ENCODE measurements around the gene CTU2.

The CTU2 gene

GRCh38 chr16:88732172-88732960 is 26.1 kb downstream of the CTU2 start:
- no peak for DNase-seq

GRCh38 chr16:88732961-88733294 is 26.6 kb downstream of the CTU2 start:
- DNase-seq, result no peak

DNA sequence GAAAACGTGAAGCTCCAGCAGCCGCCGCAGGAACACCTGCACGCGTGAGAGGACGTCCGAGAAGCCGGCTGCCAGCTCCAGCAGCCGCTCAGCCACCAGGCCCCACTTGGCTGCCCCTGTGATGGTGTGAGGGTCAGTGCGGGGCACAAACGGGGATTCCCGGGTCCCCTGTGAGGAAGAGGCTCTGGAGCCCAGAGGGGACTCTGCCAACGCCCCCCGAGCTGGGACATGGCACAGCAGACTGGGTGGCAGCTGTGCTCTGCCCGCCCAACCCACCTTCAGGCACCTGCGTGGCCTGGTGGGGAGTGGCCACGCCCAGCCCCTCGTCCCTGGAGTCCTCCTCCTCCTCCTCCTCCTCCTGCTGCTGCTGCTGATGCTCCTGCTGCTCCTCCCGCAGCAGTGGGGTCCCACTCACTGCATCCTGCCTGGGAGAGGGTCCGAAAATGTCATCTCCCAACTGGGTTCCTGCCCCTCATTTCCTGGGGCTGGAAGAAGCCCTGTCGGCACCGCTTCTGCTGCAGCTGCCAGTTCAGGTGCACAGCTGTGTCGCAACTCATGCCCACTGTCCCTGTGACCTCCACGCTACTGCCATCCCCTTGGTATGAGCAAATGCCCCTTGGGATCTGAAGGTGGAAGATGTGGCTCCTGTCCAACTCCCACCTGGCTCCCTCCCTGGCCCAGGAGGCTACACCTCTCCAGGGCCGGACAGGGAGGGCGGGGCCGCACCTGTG is 27.5 kb downstream of the CTU2 start:
- no peak for DNase-seq

- DNase-seq, result no peak
These were observed 28.0 kb downstream of the CTU2 start for GRCh38 chr16:88734361-88734728.

GRCh38 chr16:88735121-88735520 is 28.8 kb downstream of the CTU2 start:
- DNase-seq, result no peak

DNA sequence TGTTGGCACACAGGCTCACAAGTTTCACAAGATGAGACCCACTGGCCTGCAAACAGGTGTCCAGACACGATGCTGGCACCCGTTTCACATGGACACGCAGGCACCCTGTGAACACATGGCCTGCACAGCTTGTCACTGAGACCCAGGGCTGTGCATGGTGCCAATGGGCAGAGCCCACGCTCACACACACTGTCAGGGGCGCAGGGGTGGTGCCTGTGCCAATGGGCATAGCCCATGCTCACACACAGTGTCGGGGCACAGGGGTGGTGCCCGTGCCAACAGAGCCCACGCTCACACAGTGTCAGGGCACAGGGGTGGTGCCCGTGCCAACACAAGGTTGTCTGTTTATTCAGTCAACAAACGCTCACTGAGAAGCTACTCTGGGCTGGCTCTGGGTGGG is 29.3 kb downstream of the CTU2 start:
- DNase-seq, result no peak

DNA sequence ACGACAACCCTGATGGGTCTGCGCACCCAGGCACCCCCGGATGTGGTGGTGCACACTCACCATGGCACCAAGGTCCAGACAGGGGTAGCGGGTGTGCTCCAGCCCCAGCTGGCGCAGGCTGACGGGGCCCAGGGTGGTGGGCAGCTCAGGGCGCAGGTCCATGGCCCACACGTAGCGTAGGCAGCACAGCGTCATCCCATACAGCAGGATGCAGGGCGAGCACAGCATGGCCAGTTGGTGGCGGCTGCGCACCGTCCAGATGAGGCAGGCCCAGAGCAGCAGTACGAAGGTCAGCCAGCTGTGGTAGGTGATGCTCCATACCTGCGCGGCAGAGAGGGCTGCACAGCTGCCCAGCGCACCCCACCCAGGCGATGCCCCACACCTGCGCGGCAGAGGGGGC is 29.8 kb downstream of the CTU2 start:
- no peak for DNase-seq

DNA sequence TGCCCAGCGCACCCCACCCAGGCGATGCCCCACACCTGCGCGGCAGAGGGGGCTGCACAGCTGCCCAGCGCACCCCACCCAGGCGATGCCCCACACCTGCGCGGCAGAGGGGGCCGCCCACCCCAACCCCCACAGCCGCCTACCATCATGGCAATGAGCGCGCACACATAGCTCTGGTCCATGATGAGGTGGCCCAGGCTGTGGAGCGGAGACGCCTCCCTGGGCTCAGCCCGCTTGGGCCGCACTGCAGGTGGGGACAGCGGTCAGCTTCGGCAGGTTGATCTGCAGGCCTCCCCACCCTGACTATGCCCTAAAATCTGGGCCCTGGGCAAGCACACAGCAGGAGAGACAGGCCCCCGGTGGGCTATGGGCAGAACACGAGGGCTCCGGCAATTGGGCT is 30.2 kb downstream of the CTU2 start:
- no peak for DNase-seq

DNA sequence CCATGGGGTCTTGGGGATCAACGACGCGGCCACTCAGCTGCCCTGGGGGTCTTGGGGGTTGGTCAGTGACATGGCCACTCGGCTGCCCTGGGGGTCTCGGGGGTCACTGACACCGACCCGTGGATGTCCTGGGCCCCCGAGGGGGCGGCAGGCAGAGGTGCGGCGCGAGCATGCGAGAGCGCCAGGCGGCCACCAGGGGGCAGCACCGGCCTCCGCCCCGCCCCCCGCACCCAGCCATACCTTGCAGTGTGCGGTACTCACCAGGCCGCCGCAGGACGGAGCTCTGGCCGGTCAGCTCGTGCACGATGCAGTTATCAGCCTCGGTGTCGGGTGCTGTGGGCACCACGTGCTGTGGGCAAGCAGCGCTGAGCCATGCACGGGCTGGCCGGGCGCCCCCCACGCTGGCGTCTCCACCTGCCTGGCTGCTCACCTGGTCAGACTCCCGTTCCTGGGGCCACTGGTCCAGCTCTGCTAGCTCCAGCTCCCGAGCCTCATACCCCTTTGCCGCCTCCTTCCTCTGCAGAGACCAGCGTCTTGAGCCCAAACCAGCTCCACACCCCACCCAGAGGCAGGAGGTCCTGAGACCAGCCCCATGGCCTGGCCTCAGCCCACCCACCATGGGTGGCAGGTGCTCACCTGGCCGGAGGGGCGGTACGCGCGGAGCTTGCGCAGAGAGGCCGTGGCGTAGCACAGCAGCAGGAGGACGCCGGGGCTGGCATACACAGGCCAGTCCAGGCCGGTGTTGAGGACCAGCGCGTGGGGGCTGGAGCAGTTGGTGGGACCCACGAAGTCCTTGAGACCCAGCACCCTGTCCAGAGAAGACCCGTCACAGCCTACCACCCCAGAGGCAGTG is 31.2 kb downstream of the CTU2 start:
- no peak for DNase-seq

DNA sequence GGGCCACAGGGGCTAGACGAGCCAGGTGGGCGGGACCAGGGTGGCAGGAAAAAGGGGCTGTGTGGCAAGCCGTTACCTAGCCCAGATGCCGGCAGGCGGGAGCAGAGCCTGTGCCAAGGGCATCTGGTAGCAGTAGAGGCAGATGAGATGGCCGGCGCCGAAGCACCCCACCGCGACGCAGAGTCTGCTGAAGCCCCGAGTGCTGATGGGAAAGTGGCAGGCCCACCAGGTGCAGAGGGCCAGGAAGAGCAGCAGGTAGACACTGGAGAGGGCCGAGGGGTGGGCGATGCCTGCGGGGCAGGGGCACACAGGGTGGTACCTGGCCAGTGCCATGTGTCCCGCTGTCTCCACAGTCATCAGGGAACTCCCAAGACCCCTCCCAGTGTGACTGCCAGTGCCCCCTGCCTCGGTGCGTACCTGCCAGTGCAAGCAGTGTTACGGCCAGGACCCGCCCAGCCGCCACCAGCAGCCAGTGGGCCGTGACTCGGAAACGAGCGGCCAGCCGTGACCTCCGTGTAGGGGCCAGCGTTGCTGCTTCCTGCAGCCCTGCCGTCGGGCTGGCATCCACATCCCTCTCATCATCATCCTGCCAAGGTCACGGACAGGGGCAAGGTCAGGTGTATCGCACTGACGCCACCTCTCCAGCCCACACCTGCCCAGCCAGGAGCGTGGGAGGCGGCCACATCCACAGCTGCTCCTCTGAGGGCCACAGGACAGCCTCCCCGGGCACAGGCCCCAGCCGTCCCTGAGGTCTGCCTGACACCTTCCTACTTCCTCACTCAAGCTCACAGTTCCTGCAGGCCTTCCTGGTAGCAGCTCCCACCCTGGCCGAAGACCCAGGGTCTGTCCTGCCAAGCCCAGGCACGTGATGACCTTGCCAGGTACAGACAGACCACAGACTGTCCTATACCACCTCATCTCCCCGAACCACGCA is 32.1 kb downstream of the CTU2 start:
- DNase-seq, result no peak

GRCh38 chr16:88739139-88739976 is 33.1 kb downstream of the CTU2 start:
- no peak for DNase-seq

DNA sequence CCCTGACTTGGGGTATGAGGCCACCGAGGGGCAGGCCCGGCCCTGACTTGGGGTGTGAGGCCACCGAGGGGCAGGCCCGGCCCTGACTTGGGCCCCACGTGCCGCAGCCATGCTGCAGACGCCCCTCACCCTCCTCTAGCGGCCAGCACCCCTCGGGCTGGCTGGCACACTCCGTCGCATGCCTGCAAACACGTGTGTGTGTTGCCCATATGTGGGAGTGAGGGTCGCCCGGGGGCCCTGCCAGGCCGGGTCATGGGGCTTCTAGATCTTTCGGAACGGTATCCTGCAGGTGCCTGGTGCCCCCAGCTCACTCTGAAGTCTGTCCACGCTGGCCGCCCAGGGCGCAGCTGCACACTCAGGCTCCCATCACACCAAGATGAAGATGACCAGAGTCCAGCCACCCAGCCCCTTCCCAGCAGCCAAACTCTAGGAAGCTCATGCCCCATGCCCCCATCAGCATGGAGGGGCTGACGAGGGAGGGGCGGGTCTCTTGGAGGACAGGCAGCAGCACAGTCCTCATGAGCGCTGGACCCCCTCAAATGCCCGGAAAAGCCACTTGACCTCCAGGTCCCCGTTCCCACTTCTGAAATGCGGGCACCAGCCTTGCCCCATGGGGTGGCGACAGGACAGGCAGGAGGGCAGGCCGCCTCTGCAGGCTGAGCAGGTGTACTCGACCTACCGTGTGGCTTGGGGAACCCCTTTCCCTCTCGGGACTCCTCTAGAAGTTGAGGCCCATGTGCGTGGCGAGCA is 33.8 kb downstream of the CTU2 start:
- DNase-seq, result no peak

GRCh38 chr16:88740727-88741055 is 34.4 kb downstream of the CTU2 start:
- no peak for DNase-seq

DNA sequence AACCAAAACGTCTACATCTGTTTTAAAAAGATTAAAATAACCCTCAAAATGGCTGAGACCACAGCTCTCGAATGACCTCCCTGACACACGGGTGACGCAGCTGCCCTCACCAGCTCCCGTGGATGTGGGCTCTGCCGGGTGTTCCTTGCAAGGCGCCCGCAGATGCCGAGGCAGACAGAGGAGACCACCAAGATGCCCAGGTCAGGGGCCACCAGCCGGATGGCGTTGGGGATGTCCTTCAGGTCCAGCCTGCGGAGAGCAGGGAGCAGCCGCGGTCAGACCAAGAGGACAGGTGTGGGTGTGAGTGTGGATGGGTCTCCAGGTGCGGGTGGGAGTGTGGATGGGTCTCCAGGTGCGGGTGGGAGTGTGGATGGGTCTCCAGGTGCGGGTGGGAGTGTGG is 35.1 kb downstream of the CTU2 start:
- DNase-seq, result no peak

GRCh38 chr16:88742896-88743605 is 36.7 kb downstream of the CTU2 start:
- DNase-seq, result no peak

DNA sequence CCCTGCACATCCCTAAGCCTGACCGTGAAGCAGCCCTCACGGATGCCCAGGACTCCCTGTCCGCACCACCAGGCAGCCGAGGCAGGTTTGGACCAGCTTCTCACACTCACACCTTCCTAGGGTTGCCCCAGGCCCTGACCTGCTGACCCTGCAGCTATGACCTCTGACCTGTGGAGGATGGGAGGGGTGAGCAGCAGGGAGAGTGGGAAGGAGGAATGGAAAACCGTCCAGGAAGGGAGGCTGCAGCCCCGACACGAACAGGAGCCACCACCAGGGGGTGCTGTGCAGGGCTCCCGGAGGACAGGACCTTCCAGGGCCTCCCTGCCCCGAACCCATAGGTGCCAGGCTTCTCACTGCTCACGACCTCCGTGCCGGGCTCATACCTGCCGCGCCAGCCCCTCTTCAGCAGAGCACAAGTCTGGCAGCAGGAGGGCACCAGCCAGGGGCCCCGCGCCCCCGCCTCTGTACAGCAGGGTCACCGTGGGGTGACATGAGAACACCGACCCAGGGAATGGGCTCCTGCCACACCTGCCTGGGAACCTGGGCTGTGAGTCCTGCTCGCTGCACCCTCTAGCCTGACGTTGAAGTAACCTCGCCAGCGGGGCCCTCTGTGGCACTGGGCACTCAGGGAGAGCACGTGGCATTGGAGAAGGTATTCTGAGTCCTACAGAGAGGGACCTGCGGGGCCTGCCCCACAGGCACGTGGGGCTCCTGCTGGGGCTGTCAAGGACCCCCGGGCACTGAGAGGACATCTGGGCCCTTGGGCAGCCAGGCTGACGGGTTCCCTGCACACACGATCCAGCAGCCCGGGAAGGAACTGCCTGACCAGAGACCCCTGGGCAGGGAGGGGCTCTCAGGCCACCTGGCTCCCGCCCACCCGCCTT is 37.6 kb downstream of the CTU2 start:
- DNase-seq, result peak in 1 of 2 experiments; percentile 26

GRCh38 chr16:88744577-88745521 is 38.5 kb downstream of the CTU2 start:
- no peak for DNase-seq

- no peak for DNase-seq
These were observed 40.2 kb downstream of the CTU2 start for GRCh38 chr16:88746506-88746905.

Data from cerebellar nuclear complex (tissue), 1 donor.